Left hindlimb (tissue), 1 donor: Measurements from ENCODE around the gene LRRC36.

Source experiments
- DNase-seq: peaks from one replicate; pipeline ENCODE4 v3.0.0-alpha.2; 2018

LRRC36 gene

GRCh38 chr16:67294171-67294757 lies 32.4 kb upstream of the LRRC36 start:
- DNase-seq, result no peak

- no peak for DNase-seq
Observed at GRCh38 chr16:67294938-67295361, 31.7 kb upstream of the LRRC36 start.

- peak; percentile 61 for DNase-seq
Observed at GRCh38 chr16:67296420-67296819, 30.2 kb upstream of the LRRC36 start.

- no peak for DNase-seq
Observed at GRCh38 chr16:67298277-67298676, 28.3 kb upstream of the LRRC36 start.

GRCh38 chr16:67299269-67299668 lies 27.3 kb upstream of the LRRC36 start:
- no peak for DNase-seq

GRCh38 chr16:67301080-67301782 lies 25.4 kb upstream of the LRRC36 start:
- DNase-seq, result peak; percentile 86

GRCh38 chr16:67302076-67302475 lies 24.5 kb upstream of the LRRC36 start:
- no peak for DNase-seq

- no peak for DNase-seq
Observed at GRCh38 chr16:67302970-67303369, 23.6 kb upstream of the LRRC36 start.

GRCh38 chr16:67304020-67304419 lies 22.6 kb upstream of the LRRC36 start:
- no peak for DNase-seq

- DNase-seq, result no peak
Observed at GRCh38 chr16:67305216-67306071, 21.2 kb upstream of the LRRC36 start.

GRCh38 chr16:67310561-67310960 lies 16.1 kb upstream of the LRRC36 start:
- DNase-seq, result no peak

GRCh38 chr16:67311607-67312488 lies 14.8 kb upstream of the LRRC36 start:
- DNase-seq, result peak; percentile 53

GRCh38 chr16:67312719-67313118 lies 13.9 kb upstream of the LRRC36 start:
- no peak for DNase-seq

- no peak for DNase-seq
Observed at GRCh38 chr16:67317853-67318252, 8.8 kb upstream of the LRRC36 start.

- no peak for DNase-seq
Observed at GRCh38 chr16:67326115-67326471, 522 bp upstream of the LRRC36 start.

GRCh38 chr16:67327743-67328142 lies 1.1 kb downstream of the LRRC36 start:
- no peak for DNase-seq

- no peak for DNase-seq
Observed at GRCh38 chr16:67329901-67330300, 3.3 kb downstream of the LRRC36 start.

GRCh38 chr16:67333315-67333714 lies 6.7 kb downstream of the LRRC36 start:
- no peak for DNase-seq

- DNase-seq, result no peak
Observed at GRCh38 chr16:67336116-67336515, 9.5 kb downstream of the LRRC36 start.

GRCh38 chr16:67336648-67337047 lies 10.0 kb downstream of the LRRC36 start:
- no peak for DNase-seq

GRCh38 chr16:67339453-67339852 lies 12.8 kb downstream of the LRRC36 start:
- DNase-seq, result no peak

GRCh38 chr16:67341250-67341649 lies 14.6 kb downstream of the LRRC36 start:
- no peak for DNase-seq

GRCh38 chr16:67342616-67343015 lies 16.0 kb downstream of the LRRC36 start:
- no peak for DNase-seq
